HG02870 (cell line): ENCODE measurements around the gene ADO.

Source experiments
- ATAC-seq: cut with Tn5 transposase; IDR thresholded peaks from one replicate; pipeline ENCODE4 v1.9.1; 2021; ENCODE audit warnings: mild to moderate bottlenecking, moderate library complexity; ENCODE audit not compliant: unreplicated experiment

The ADO gene

GRCh38 chr10:62790571-62790970 lies 13.9 kb upstream of the ADO start:
- ATAC-seq = no peak

GRCh38 chr10:62792261-62792660 lies 12.3 kb upstream of the ADO start:
- ATAC-seq = no peak

DNA sequence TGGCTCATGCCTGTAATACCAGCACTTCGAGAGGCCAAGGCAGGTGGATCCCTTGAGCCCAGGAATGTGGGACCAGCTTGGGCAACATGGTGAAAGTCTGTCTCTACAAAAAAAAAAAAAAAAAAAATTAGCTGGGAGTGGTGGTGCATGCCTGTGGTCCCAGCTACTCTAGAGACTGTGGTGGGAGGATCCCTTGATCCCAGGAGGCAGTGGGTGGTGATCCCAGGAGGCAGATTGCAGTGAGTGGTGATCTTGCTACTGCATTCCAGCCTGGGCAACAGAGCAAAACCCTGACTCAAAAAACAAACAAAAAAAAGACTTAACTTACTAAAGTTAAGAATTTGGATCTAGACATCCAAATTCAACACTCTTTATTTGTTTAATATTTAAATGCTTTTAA lies 10.2 kb upstream of the ADO start:
- no peak for ATAC-seq

- ATAC-seq = no peak
These were observed 9.4 kb upstream of the ADO start for GRCh38 chr10:62795100-62795499.

GRCh38 chr10:62795762-62796161 lies 8.8 kb upstream of the ADO start:
- ATAC-seq = no peak

DNA sequence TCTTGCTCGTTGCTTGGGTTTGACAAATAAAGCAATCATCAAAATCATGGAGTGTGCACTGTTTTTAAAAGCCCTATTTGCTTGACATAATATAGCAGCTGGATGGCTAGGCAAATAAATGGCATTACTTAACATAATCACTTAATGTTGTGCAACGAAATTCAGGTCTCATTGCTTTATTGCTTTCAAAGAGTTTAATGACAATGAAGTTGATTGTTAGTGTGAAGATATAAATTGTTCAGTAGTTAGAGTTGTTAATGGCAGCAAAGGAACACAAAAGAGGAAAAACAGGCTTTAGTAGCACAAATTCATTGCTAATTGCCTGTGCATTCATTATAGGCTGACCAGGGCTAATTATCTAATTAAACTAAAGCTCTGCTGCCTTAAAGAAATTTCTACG lies 7.6 kb upstream of the ADO start:
- ATAC-seq = no peak

DNA sequence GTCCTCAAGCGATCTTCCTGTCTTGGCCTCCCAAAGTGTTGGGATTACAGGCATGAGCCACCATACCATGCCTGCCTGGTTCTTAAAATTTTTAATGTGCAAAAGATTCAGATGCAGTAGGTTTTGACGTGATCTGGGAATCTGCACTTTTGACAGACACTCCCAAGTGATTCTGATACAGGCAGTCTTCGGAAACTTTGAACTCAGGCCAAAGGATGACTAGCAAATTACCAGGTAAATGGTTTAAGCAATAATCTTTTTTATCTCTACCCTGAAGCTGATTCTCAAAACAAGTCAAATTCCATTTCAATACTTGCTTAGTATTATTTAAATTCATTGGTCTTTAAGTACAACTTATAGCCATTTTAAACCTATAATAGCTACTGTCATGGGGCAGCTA lies 2.6 kb upstream of the ADO start:
- no peak for ATAC-seq

DNA sequence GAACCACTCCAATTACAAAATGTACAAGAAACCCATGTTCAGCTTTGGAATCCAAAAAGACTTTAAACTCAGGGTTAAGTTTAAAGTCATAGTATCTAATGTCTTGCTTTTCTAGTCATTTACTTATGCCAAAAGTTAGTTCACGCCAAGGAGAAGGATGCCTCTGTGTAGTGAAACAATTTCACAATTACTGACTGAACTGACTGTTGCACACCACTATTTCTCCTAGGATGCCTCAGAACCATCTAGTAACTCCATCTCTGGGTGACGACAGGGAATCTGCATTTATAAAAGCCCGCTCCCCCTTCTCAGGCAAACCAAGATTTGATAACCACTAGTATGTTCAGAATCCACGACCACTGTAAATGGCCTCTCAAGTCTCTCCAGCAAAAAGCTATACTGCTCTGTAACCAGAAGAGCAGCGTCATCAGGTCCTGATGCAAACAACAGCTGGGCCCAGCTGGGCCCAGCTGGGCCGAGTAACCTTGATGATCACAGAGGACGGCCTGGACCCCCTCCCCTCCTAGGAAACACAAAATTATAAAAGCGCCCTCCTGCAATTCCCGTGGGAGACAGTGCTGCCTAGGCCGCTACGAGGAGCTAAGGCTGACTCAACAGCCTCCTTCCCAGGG lies 680 bp upstream of the ADO start:
- ATAC-seq = peak; percentile 2

- peak; percentile 2 for ATAC-seq
These were observed 945 bp downstream of the ADO start for GRCh38 chr10:62805231-62806099.

DNA sequence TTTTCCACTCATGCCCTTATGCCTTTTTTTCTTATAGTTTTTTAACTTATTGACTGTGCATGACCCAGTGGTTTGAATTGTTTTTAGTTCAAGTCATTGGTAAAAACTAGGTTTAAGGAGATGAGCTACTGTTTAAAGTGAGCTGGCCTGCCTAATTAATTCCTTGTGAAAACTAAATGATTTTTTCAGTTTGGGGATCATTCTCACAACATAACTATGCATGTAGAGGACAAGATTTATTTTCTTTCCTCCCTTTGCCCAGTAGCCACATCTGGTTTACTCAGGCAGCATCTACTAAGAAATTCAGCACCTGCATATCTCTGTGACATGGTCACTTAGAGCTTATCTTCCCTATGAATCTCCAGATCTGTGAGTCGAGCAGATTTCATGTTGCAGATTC lies 1.7 kb downstream of the ADO start:
- no peak for ATAC-seq

DNA sequence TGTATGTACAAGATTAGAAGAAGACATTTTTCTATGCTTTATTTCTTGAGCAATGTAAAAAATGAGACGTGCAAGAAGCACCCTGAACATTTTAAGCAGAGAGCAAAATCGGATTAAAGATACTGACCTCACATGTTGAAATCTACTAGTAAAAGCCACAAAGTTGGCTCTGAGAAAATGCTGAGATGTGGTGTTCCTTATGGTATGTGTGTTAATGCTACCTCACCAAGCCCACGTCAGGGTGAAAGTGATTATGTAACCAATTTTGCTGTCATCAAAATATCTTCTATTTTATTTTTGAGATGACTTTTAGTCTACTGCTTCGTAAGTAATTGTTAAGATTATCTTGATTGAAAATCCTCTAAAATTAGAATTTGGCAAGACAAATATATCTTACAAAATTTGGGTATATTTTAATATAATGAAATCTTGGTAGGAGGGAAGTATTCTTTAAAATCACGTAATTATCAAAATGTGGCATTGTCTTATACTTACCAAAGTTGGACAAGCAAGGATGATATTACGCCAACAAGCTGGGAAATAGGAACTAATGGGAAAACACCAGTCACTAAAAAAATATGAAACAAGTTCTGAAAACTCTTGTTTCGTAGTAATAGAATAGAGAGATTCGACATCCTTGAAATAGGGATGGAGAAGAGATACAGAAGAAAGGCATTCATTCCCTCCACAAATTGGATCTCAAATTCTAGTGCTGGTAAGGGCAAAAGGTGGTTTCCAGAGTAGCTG lies 5.8 kb downstream of the ADO start:
- no peak for ATAC-seq

GRCh38 chr10:62811159-62811875 lies 6.8 kb downstream of the ADO start:
- peak; percentile 50 for ATAC-seq

DNA sequence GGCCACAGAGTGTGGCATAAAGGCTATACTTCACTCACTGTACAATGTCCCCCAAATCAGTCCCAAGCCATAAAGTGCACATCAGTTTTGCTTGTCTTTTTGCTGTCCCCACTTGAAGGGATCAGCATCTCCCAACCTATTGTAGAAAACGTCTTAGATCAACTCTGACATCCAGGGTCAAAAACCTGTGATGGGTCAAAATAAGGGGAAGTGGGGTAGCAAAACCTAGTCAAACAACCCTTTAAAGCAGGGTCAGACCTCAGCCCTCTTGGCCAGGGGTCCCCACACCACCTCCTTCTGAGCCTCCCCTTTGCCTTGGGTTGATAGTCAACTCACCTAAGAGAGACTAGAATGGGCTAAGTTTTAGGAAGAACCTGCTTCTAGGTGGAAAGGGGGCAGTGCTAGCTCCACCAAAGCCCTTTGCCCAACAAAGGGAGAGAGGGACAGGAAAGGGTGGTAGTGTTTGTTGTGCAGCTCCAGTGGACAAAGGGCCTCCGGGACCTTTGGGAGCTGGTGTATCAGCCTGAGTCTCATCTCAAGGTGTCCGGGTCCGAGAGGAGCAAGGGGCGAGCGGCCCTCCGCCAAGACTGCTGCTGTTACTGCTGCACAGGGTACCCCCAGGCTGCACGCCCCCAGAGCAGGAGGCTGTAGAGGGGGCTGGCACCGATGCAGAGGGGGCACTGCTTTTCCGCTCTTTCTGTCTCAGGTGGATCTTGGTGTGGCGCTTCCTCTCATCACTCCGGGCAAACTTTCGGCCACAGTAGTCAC lies 8.3 kb downstream of the ADO start:
- ATAC-seq = no peak

- no peak for ATAC-seq
These were observed 8.9 kb downstream of the ADO start for GRCh38 chr10:62813453-62813852.

- no peak for ATAC-seq
These were observed 9.5 kb downstream of the ADO start for GRCh38 chr10:62813981-62814380.

GRCh38 chr10:62814756-62815380 lies 10.3 kb downstream of the ADO start:
- ATAC-seq = no peak

DNA sequence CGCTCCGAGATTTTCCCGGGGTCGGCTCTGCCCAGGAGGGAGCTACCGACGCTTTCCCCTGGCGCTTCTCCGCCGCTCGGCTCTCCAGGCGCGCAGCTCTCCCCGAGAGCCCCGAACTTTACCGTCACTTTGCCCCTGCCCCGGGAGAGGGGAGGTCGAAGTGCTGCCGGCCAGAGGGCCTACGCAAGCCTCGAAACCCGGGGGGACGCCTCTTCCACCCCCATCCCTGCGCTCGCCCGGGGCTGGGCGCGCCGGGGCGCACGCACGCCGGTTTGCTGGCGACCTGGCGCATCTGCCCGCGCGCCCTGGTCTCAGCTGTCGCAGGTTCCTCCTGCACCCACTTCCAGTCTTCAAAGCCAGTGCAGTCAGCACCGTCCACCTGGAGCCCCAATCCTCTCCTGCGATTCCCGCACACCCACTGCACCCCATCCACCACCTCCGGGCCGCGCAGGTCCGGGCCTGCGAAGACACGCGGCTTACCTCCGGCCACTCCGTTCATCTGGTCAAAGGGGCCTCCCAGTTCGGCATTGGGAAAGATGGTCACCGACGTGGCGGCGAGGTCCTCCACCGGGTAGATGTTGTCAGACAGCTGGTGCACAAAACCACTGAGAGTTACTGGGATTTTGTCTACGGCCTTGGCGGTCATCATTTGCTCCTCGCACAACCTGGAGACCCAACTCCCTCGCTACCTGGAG lies 11.0 kb downstream of the ADO start:
- no peak for ATAC-seq

GRCh38 chr10:62816076-62816330 lies 11.5 kb downstream of the ADO start:
- no peak for ATAC-seq

- peak; percentile 77 for ATAC-seq
These were observed 12.0 kb downstream of the ADO start, which contains the start of gene EGR2 for GRCh38 chr10:62816331-62817120. Gene EGR2, minus strand, starts transcription at chr10:62816366. Its CDS starts 337 bp downstream, at chr10:62816029.
